GM18858 (cell line): ENCODE results near the gene ARL3.
A peak's percentile ranks its signal among the peaks of the same experiment; 100 is the strongest.

ENCODE experiments used
- ATAC-seq: cut with Tn5 transposase; IDR thresholded peaks from one replicate; pipeline ENCODE4 v1.9.1; 2021; ENCODE audit not compliant: unreplicated experiment

ARL3 gene

DNA sequence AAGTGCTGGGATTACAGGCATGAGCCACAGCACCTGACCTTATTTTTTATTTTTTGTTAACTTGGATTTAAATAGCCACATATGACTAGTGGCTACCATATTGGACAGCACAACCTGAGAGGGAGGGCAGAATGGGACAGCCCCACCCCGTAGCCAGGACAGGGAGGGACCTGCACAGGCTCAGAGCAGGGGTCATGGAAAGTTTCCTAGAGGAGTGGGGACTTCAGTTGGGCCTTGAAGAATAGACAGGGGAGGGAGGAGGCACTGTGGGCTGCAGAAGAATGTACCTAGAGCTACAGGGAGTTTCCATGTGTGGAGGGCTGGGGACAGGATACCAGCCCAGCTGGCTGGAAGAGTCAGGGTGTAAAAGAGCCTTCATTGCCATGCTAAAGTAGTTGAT, 61.1 kb downstream of the ARL3 start:
- no peak for ATAC-seq

DNA sequence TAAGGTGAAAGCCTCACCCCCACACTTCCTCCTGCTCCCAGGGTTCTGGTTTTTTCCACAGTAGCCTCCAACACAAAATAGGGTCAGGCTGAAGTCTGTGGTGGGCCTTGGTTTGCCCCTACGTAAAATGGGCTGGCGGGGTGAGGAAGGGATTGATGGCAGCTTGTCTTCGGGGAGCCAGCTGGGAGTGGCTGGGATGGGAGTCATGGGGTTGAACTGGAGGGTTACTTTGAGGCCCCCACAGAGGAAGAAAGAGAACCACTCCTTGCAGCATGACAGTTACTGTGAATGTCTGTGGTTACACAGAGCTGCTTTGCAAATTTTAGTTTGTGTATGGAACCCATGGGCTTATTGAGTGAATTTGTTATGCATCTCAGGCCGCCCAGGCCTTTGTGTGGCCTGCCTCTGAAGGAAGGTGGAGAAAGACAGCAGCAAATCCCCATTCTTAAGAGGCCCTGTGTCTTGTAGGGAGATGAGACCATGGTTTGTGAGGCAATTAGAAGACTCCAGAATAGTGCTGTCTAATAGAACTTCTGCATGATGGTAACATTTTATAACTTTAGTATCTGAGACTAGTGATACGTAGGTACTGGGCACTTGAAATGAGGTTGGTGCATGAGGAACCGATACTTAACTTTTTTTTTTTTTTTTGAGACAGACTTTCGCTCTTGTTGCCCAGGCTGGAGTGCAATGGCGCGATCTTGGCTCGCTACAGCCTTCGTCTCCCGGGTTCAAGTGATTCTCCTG, 61.9 kb downstream of the ARL3 start:
- peak; percentile 43 for ATAC-seq

DNA sequence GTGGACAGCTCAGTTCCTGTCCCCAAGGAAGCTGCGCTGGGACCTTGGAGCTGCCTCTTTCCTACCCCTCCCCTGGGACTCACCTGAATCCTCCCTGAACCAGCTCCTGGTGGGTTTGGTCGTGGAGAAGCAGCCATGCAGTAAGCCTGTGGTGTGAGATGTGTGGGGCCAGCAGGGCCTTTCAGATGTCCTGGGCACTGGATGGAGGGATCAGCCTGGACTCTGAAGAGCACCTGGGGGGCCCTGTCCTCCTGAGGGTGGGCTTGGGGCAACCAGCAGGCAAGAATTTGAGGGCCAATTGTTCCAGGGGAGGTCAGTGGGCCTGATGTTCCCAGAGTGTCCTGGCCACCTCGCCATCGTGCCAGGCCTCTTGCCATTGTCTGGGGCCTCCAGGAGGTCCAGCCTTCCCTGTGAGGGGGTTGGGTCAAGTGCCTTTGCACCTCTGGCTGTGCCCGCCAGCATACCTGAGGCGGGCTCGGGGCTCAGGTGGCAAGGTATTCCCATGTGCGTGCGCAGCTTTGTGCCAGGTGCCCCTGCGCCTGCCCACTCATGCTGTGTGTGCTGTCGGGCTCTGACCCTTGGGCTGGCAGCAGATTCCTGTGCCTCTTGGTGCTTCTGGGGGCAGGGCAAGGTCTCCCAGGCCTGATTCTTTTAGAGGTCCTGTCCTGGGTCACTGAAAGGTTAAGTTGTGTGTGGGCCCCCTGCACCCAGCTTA, 62.6 kb downstream of the ARL3 start:
- ATAC-seq = no peak

DNA sequence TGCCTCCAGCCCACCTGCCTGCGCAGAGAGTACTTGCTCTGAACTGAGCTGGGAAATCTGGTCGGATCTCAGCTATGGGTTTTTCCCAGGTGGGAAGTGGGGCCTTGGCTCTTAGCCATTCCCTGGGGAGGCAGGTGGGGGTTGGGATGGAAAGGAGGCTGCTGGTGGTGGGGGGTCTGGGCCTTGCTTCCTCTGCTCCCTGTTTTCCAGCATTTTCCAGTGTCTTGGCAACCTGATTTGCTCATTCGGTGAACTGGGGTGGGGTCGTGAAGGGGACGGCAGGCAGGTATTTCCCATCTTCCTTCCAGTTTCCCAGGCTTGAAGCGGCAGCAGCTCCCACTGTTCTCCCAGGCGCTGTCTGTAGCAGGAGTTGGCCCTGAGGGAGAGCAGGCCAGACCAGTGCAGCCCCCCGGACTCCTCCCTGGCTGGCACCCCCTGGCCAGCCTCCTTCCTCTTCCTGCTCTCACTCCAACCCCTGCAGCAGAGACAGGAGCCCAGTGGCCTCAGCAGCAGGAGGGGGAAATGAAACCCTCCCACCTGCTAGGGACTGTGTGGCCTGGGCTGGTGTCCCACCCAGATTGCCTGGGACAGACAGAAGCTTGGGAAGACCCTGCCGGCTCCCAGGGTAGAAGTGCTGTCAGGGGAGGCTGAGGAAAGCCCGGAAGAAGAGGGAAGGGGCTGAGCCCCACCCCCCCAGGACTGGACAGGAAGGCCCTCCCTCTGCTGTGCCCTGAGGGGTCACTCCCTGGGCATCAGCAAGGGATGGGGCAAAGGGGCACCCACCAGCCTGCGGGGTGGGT, 63.3 kb downstream of the ARL3 start:
- no peak for ATAC-seq

DNA sequence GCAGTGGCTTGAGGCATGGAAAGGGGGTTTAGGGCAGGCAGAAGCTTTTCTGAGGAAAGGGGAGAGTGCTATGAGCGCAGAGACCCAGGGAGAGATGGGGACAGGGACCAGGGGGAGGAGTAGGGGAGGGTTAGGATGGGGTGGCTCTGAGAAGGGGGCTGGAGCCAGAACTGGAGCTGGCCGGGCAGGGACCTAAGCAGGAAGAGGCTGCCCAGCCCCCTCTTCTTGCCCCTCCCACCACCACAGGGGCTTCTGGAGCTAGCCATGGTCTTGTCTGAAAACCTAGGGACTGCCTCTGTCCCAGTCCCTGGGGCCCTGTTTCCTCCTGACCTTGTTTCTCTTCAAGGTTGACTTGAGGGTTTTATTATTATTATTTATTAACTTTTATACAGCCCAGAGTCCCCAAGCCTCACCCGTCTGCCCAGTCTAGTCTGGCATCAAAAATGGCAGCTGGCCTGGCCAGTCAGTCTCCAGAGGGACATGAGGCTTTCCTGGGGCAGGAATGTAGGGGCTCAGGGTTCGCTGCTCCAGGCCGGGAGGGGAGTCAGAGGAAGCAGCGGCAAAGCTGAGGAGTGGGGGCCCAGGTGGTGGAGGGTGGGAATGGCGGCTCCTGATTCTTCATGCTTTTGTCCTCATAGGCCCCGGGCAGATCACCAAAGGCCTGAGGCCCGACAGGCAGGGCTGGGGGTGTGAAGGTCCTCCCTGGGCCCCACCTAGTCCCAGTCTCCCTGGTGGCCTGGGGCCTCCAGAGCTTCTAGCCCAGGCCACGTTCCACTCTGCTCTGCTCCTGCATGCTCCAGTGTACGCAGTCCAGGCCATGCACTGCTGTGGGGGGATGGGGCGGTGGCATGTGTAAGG, 64.2 kb downstream of the ARL3 start:
- no peak for ATAC-seq

DNA sequence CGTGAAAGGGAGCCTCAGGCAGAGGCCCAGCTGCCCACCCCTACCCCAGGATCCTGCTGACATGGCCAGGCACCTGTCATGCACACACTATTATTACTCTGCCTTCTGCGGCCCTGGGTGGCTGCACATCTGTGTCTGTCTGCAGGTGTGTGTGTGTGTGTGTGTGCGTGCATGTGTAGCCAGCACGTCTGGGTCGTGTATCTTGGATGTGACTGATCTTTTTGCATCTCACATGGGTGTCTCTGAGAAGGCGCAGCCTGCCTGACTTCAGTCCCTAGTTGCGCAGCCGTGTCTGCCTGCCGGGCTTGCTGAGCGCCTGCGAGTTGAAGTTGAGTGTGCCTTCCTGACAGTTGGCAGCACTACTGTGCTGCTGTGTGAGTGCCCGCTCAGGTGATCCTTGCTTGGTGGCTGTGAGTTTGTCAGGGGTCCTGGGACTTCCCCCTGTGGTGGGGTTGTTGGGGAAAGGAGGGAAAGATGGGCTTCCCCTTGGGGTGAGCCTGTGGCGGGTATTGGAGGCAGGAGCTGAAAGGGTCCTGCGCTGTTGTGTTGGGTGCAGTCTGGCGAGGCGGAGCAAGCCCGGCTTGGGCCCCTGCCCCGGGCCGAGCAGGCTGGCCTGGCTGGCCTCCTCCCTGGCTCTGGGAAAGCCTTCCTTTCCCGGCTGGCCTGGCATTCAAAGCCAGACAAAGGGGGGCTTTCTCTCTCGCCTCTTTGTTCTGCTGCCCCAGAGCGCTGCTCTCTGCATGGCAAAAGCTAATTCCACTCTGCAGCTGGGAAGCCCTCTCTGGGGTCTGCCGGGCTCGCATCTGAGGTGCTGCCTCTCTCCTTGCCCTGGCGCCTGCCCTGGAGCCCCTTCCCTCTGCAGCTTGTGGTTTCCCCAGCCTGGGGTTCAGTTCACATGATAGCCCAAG, 65.1 kb downstream of the ARL3 start:
- no peak for ATAC-seq

DNA sequence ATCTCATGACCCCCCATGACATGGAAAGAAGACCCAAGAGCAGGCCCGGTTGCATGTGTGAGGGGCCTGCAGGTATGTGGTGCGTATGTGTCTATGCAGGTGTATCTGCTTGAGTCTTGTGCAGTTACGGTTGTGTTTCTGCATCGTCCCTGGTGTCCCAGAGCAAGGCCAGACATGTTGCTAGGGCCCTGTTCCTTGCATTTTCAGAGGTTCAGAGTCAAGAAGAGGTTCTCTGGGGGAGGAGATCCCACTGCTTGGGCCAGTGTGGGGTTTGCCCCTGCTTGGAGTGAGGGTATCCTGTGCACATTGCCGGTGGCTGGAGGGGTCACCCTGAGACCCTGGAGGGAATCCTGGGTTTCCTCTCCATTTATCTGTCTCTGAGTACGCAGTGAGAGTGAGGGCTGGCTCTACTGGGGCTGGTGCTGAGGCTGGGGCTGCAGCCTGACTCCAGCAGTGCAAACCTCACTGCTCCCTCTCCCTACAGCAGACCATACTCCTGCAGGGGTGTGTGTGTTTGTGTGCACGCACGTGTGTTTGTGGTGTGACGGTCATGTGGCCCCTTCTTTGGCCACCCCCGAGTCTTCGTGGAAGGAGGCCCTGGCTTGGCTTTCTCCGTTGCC, 65.8 kb downstream of the ARL3 start:
- no peak for ATAC-seq

DNA sequence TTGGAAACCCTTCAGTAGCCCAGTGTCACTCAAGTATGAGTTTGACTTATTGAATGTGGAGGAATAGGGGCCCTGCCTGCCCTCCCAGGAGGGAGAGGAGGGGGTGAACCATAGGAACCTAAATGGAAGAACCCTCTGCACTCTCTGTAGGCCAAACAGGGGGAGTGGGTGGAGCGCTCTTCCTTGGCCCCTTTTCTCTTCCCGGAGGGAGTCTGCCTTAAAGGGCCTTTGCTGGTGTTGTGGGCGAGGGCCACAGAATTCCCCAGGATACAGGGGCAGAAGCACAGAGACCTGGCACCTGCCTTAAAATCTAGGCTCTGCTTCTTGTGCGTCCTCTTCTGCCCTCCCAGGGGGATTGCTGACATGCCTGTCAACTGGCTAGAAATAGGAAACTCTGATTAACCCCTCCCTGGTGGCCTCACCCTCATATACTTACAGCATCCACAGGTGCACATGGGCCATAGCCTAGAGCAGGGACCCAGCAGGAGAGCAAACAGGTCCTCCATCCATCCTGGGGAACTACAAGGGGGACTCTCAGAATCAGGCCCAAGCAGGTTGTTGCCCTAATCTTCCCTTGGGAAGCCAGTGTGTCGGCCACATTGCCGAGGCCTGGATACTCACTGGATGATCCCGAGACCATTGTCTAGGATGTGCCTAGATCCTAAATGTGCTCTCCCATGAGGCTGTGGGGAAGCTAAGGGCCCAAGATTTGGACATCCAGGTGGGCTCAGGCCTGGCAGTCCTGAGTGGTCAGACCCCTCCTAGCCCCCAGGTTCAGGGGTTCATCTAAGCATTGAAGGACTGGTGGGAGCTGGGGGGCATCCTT, 66.5 kb downstream of the ARL3 start:
- ATAC-seq = no peak

DNA sequence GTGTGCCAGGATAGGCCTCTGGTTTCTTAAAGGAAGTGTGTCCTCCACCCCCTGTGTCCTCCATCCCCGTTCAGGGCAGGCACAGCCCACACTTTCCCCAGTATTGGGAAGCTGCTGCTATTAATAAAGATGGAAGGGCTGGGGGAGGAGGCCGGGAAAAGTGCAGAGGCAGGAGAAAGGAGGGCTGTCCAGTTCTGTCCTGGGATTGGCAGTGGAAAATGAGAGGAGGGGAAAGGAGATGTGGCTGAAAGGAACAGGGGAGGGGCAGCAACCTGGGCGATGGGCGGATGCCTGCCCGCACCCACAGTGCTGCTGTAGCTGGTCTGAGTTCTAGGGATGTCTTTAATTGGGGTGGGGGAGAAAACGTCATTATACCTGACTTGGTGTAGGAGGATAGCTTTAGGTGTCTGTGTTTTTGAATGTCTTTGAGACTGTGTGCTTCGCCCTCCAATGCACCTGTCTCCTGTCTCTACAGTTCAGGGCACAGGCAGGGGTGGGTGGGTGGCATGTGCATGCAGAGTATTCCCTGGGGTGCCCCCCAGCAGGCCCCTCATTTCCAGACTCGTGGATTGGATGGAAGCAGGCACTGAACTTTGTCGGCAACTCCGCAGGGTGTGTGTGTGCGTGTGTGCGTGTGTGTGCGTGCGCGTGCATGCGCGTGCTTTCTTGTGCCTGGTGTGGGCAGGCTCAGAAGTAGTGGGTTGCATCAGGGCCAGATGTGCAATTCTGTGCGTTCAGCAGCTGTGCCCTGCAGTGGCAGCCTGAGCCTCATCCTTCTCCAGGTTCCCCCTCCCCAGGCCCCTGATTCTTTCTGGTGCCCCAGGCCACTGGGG, 67.4 kb downstream of the ARL3 start:
- no peak for ATAC-seq

DNA sequence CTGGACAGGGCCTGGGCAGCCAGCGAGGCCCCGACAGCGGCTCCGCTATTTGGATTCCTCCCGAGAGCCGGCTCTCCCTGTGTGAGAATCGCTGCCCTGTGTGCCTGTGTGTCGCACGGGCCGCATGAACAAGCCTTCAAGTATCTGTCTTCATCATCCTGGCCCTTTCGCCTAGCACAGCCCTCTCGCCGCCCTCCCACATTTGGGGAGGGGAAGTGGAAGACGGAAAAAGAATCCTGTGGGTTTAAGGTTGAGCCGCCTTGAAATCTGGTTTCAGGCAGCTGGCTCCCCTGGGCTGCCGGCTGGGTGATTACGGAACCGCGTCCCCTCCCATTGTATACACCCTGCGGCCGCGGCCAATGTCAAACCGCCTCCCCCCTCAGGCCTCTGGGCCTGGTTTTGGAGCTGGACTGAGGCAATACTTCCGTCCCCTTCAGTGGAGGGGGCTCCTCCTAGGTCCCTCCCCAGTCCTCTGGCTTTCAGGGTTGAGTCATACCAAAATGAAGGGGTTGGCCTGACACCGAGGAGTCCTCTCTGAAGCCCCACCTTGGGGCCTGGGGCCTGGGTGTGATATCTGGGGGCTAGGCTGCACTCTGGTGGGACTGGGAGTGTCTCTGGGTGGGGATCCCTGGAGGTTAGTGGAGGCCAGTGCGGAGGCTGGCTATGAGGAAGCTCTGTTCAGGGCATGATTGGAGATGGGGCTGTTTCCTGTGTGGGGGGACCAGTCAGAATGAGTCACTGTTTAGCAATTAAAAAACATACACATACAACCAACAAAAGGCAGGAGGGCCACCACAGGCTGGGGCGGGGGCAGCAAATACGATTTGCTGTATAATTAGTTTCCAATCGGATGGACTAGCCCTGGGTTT, 68.2 kb downstream of the ARL3 start:
- ATAC-seq = peak; percentile 30

DNA sequence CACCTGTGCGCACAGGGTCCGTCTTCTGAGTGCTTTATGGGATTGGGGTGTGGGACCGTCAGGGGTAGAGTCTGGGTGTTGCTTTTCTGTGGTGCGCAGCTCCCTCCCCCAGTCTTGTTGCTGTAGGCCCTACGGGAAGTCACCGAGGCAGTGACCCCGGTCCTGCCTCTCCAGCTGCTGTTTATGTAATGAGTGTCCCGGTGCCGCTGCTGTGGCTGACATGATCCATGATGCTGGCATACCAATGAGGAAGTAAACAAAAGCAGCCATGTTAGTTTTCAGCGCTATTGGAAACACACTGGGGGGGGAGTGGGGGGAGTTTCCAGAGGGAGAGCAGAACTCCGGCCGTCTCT, 68.8 kb downstream of the ARL3 start:
- no peak for ATAC-seq

DNA sequence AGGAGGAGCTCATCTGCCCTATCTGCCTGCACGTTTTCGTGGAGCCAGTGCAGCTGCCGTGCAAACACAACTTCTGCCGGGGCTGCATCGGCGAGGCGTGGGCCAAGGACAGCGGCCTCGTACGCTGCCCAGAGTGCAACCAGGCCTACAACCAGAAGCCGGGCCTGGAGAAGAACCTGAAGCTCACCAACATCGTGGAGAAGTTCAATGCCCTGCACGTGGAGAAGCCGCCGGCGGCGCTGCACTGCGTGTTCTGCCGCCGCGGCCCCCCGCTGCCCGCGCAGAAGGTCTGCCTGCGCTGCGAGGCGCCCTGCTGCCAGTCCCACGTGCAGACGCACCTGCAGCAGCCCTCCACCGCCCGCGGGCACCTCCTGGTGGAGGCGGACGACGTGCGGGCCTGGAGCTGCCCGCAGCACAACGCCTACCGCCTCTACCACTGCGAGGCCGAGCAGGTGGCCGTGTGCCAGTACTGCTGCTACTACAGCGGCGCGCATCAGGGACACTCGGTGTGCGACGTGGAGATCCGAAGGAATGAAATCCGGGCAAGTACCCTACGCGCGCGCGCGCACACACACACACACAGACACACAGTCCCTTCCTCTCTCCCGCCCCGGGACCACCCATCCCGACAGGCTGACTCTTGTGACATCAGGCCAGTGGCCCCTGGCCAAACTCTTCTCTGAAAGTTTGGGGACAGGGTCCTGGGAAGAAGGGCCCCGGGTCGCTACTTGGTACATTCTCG, 69.4 kb downstream of the ARL3 start:
- ATAC-seq = no peak

DNA sequence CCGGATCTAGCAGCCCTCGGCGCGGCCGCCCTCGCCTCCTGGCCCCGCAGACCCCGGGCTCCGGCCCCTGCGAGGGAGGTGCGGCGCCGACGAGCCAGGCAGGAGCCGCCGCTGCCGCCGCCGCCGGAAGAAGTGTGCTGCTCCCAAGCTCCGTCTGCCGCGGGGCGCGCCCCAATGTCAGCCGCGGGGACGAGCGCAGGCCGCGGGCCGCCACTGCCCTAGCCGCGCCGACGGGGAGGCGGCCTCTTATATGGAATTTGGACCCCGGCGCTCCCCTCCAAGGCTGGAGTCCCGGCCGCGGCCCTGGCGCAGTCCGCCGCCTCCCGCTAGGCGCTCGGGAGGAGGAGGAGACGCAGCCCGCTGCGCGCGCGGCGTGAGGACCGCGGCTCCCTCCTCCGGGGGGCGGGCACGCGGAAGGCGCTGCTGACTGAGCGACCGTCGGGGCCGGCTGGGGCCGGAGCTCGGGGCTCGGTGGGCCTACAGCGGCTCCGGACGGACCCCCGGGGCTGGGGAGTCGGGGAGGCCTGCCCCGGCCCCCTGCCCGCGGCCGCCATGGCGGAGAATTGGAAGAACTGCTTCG, 70.0 kb downstream of the ARL3 start, which contains the start of gene TRIM8:
TRIM8 (plus strand) TSS at position 414 of the 580 bp plus-strand sequence; CDS start at position 553, 139 bp downstream.
- no peak for ATAC-seq

DNA sequence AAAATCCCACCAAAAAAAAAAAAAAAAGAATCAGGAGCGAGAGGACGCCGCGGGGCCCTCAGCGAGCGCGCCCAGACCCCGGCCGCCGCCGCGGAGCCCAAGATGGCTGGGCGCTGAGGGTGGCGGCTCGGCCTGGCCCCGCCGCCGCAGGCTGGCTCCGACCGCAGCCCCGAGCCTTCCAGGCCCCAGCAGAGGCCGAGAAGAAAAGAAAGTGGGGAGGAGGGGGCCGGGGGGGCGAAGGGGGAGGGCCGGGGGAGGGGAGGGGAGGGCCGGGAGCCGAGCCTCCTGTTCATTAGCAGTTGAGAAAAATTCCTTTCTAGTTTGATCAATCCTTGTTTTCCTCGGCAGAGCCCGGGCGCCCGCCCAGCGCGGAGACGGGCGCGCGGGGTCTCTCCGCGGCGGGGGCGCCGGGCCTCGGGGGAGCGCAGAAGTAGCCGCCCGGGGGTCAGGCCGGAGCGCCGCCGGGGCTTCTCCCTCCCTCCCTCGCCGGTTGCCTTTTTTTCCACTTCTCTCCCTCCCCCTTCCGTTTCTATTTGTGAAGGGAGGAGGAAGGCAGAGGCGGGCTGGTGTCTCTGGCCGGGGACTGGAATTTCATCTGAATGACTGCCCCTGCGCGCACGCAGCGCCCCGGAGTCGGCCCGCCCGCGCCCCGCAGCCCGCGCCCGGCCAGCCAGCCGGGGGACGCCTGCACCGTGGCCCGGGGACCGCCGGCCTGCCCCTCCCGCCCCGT, 70.7 kb downstream of the ARL3 start:
- ATAC-seq = no peak

DNA sequence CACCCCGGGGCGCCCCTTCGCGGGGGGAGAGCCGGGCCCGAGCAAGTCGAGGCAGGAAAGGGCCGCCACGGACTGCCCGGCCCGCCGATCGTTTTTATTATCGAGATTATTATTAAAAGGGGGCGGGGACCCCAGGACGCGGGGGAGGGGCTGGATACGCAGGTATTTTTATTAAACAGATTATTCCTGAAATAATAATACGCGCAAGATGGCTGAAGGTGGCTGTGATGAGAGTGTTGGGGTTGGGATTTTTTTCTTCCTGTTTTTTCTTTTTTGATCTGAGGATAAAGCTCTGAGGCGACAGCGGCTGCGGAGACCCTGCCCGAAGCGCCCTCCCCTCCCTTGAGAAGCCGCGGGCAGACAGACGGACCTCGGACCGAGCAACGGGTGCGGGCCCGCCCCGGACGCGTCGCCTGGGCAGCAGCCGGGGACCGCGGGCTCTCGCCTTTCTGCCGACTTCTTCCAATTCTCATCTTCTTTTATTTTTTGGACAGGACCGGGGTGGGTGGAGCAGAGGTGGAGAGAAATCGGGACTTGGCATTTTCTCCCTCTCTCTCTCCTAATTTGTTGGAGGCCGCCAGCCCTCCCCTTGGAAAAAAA, 71.4 kb downstream of the ARL3 start:
- no peak for ATAC-seq
